GM21737 (cell line): ENCODE measurements around the gene TPRG1.

Experiments
- ATAC-seq: cut with Tn5 transposase; IDR thresholded peaks from one replicate; pipeline ENCODE4 v1.9.1; 2021; ENCODE audit warnings: mild to moderate bottlenecking, moderate library complexity; ENCODE audit not compliant: unreplicated experiment

The TPRG1 gene

GRCh38 chr3:189276444-189277219 lies 104.9 kb downstream of the TPRG1 start:
- ATAC-seq, result no peak

GRCh38 chr3:189277711-189278110 lies 105.9 kb downstream of the TPRG1 start:
- ATAC-seq, result no peak

- no peak for ATAC-seq
Measured at GRCh38 chr3:189278221-189278620, 106.5 kb downstream of the TPRG1 start.

GRCh38 chr3:189282189-189282588 lies 110.4 kb downstream of the TPRG1 start:
- no peak for ATAC-seq

GRCh38 chr3:189282741-189283140 lies 111.0 kb downstream of the TPRG1 start:
- no peak for ATAC-seq

- ATAC-seq, result no peak
Measured at GRCh38 chr3:189286188-189286587, 114.4 kb downstream of the TPRG1 start.

- ATAC-seq, result no peak
Measured at GRCh38 chr3:189286916-189287315, 115.1 kb downstream of the TPRG1 start.

- peak; percentile 90 for ATAC-seq
Measured at GRCh38 chr3:189288348-189289235, 116.8 kb downstream of the TPRG1 start.

- no peak for ATAC-seq
Measured at GRCh38 chr3:189289251-189289650, 117.5 kb downstream of the TPRG1 start.

- no peak for ATAC-seq
Measured at GRCh38 chr3:189292667-189293484, 121.1 kb downstream of the TPRG1 start.

GRCh38 chr3:189294649-189295048 lies 122.9 kb downstream of the TPRG1 start:
- ATAC-seq, result no peak

- ATAC-seq, result no peak
Measured at GRCh38 chr3:189295089-189295488, 123.3 kb downstream of the TPRG1 start.

GRCh38 chr3:189297932-189298331 lies 126.2 kb downstream of the TPRG1 start:
- ATAC-seq, result no peak

GRCh38 chr3:189298469-189299375 lies 127.0 kb downstream of the TPRG1 start:
- no peak for ATAC-seq

- no peak for ATAC-seq
Measured at GRCh38 chr3:189300345-189300744, 128.6 kb downstream of the TPRG1 start.

- ATAC-seq, result no peak
Measured at GRCh38 chr3:189301479-189301878, 129.7 kb downstream of the TPRG1 start.

GRCh38 chr3:189303584-189303983 lies 131.8 kb downstream of the TPRG1 start:
- no peak for ATAC-seq

- no peak for ATAC-seq
Measured at GRCh38 chr3:189304465-189305351, 132.9 kb downstream of the TPRG1 start.

GRCh38 chr3:189305412-189305811 lies 133.6 kb downstream of the TPRG1 start:
- no peak for ATAC-seq
